Cardiac fibroblast (primary cell): ENCODE measurements around the gene PRSS27.

Experiments used
- DNase-seq, 2 donors: peaks; one replicate each; pipeline versions ENCODE4 v3.0.0 to v3.0.0-alpha.2; 2010; ENCODE audit warnings: low read depth in 2 of 2
- H3K4me3 ChIP-seq, 2 donors: replicated peaks in 1 of 2; 1 replicate in 1 of 2; 2 replicates in 1 of 2; pipeline ENCODE4 v1.5.1; 2011; ENCODE audit warnings: low read depth in 2 of 2, low read length in 2 of 2, mild to moderate bottlenecking in 2 of 2, moderate library complexity in 1 of 2
- TF ChIP-seq, protein P1 (sequence below): IDR thresholded peaks from one replicate; pipeline ENCODE4 v1.5.1; 2011; ENCODE audit warnings: low read depth, mild to moderate bottlenecking, low read length, inconsistent platforms

PRSS27 gene

DNA sequence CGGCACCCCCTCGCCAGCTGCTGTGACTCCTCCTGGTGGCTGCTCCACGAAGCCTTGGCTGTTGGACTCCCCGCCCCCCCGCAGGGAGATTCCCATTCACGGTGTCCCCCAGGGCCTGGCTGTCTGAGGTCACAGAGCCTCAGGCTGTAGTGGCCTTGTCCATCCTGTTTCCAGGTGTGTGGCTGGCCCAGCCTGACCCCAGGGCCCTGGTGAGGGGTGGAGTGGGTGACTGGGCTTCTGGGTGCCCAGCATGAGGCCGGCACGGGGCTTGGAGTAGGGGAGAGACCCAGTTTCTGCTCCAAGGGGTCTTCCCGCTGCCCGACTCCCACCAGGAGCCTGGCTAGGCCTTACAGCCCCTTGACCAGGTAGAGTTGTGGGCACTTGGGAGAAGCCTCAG lies 10.4 kb downstream of the PRSS27 start:
- TF ChIP-seq, protein P1, sequence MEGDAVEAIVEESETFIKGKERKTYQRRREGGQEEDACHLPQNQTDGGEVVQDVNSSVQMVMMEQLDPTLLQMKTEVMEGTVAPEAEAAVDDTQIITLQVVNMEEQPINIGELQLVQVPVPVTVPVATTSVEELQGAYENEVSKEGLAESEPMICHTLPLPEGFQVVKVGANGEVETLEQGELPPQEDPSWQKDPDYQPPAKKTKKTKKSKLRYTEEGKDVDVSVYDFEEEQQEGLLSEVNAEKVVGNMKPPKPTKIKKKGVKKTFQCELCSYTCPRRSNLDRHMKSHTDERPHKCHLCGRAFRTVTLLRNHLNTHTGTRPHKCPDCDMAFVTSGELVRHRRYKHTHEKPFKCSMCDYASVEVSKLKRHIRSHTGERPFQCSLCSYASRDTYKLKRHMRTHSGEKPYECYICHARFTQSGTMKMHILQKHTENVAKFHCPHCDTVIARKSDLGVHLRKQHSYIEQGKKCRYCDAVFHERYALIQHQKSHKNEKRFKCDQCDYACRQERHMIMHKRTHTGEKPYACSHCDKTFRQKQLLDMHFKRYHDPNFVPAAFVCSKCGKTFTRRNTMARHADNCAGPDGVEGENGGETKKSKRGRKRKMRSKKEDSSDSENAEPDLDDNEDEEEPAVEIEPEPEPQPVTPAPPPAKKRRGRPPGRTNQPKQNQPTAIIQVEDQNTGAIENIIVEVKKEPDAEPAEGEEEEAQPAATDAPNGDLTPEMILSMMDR = no peak
- no peak overlapping the region for H3K4me3 ChIP-seq
- no peak for DNase-seq

DNA sequence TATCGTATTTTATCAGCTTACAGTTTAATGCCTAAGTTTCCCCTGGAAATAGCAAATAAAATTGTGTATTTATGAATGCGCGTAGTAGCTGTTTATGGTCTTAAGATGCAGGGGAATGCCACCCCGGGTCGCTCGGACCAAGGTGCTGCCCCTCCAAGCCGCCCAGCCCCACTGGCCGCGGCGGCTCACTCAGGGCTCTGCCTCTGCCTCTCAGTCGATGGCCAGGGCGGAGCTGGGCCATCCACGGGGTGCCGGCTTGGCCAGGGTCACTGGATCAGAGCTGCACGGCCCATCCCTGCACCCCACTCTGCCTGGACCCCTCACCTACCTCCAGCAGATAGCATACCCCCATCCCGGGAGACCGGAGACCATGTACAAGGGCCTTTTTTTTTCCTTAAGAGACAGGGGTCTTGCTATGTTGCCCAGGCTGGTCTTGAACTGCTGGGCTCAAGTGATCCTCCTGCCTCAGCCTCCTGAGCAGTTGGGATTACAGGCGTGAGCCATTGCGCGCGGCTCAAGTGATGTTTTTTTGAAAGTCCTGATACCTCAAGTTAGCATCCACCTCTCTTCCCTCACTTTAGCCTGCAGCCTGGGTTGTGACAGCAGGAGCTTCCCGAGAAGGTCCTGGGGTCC lies 11.0 kb downstream of the PRSS27 start:
- H3K4me3 ChIP-seq = no peak overlapping the region
- TF ChIP-seq, protein P1 = no peak
- DNase-seq = no peak

DNA sequence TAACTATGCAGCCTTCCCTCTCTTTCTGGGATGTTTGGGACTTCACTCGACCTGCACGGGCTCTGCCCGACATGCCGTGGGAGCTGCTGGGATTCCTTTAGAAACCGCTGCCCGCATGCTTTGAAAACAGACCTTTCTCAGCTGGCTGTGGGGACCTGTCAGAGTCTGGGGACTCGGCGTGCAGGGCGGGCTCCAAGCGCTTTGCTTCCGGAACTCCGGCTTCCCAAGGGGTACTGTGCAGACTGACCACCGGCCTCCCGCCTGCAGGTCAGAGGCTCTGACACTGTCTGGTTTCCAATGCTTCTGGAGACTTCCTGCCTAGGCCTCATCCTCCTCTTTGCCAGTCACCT lies 11.8 kb downstream of the PRSS27 start:
- no peak for DNase-seq
- H3K4me3 ChIP-seq = no peak overlapping the region
- TF ChIP-seq, protein P1 = no peak

DNA sequence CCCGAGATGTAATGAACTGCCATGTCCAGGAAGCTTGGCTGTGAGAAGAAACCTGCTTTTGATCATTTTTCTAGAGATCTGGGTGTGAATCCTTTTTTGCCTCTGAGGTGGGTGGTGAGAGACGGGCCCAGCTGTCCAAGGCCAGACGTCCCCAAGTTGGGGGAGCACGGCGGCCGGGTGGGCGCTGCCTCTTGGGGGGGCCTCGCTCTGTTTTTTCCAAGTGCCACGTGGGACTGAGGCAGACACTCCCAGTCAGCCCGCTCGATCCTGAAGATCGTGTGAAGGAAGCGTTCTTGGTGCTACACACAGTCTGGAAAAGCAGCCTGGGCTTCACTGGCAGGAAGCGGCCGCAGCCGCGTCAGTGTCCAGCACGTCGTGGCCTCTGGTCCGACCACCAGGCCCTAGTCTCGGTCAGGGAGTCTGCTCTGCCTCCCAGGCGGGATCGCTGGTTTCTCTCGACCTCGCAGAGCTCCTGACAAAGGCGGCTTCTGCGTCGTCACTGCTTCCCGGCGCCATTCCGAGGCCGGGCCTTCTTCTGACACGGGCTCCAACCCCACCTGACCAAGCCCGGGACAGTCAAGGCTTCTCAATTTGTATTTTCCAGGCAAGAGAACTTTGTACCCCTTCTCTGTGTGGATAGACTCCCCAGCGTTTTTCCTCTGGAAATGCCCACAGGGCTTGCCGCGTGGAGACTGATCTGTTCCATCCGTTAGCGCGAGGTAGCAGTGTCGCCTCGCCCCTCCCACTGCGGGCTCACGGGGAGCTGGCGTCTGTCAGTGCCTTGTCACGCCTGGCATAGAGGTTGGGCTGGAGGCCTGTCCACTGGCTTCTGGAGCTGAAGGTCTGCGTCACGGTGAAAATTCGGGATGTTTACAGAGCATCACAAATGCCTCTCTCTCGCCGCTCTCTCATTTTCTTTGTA lies 12.4 kb downstream of the PRSS27 start:
- TF ChIP-seq, protein P1 = no peak
- DNase-seq = no peak
- H3K4me3 ChIP-seq = no peak overlapping the region

DNA sequence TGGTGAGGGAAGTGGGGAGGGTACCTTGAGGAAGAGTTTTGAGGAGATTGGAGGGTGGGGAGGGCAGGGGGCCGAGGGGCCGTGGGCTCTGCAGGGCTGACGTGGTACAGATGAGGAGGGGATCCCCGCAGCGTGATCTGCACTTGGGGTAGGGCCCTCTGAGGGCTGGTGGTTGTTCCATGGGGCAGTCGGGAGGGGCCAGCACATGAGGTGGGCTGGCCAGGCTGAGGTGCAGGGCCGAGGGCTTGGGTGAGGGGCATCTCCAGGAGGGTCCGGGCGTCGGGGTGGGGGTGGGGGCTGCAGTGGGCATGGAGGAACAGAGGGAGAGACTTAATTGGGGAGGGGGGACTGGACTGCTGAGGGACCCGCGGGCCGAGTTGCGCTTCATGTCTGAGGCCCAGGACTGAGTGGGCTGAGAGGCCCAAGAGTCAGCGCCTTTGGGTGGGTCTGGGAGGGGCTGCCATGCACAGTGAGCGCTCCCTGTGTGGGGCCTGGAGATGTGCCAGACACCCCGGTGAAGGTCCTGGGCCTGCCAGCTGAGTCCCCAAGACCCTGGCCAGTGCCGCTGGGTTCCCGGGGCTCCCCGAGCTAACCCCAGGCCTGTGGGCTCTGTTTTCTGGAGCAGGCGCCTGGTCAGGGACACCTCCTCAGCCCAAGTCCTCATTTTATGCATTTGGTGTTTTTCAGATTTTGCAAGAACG lies 13.3 kb downstream of the PRSS27 start:
- no peak overlapping the region for H3K4me3 ChIP-seq
- DNase-seq = no peak
- TF ChIP-seq, protein P1 = no peak

DNA sequence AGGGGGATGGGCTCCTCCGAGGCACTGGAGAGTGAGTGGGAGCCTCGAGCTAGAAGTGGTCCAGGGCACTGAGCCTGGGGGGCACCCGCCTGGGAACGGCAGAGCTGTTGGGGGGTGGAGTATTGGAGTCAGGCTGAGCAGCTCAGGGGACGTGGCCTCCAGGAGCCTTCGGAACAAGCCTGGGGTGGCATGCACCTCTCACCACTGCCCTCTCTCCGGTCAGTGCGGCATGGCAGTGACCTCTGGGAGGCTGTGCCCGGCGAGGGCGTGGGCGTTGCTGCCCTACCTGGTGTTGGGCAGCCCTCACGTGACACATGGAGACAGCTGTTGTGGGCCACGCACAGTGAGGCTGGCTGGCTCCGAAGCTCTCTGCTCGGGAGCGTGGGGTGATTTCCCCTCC lies 13.9 kb downstream of the PRSS27 start:
- H3K4me3 ChIP-seq = no peak overlapping the region
- TF ChIP-seq, protein P1 = no peak
- no peak for DNase-seq
